ENCODE results near the gene TBC1D22A. TPM values are rescaled to one million over a fixed set of nuclear protein-coding genes. Genes with fewer than 3 reads are reported as not detected.

The TBC1D22A gene
- total RNA-seq, 2 experiments from 2014 or later: 38.5 to 41.0 TPM

GRCh38 chr22:47172771-47173534 is 410.5 kb downstream of the TBC1D22A start:
- no peak overlapping the region for H3K4me3 Mint-ChIP-seq
- H3K9me3 Mint-ChIP-seq: no peaks in the 10 kb centered on the region
- H3K27me3 Mint-ChIP-seq: no peaks in the 10 kb centered on the region
- POLR2A ChIA-PET: no interaction called here
- H3K4me1 Mint-ChIP-seq: no peaks in the 10 kb centered on the region
- no peak overlapping the region for H3K27ac Mint-ChIP-seq
- CTCF ChIA-PET: no interaction called here
- peaks cover 11% of the 10 kb centered on the region for H3K36me3 Mint-ChIP-seq (ENCODE audit: low read depth)
- DNase-seq: no peak

- CTCF ChIA-PET: no interaction called here
- H3K27ac Mint-ChIP-seq: no peak overlapping the region
- no peaks in the 10 kb centered on the region for H3K27me3 Mint-ChIP-seq
- H3K4me3 Mint-ChIP-seq: no peak overlapping the region
- no peak for DNase-seq
- POLR2A ChIA-PET: no interaction called here
- peaks cover 11% of the 10 kb centered on the region for H3K36me3 Mint-ChIP-seq (ENCODE audit: low read depth)
- no peaks in the 10 kb centered on the region for H3K4me1 Mint-ChIP-seq
- no peaks in the 10 kb centered on the region for H3K9me3 Mint-ChIP-seq
Measured at GRCh38 chr22:47173535-47174021, 411.1 kb downstream of the TBC1D22A start.

DNA sequence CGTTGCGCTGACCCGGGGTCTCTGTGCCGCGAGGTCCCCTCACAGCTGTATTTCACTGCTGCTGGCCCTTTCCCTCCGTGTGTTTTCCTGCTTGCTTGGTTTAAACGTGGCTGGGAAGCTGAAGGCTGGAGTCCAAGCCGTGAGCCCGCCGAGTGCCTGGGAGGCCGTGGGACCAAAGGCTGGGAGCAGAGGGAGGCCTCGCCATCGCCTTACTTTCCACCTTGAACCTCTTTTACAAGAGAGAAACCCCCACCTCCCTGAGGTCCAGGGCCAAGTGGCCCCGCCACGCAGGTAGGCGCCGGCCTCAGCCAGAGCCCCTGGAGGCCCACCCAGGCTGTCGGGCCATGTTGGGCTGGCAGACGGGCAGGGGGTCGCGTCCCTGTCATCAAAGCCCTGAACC is 411.6 kb downstream of the TBC1D22A start:
- Mint-ChIP-seq H3K4me3 (no peak overlapping the region), H3K9me3 (peaks cover 3% of the 10 kb centered on the region), H3K27ac (no peak overlapping the region), H3K27me3 (no peaks in the 10 kb centered on the region), H3K4me1 (no peaks in the 10 kb centered on the region), H3K36me3 (ENCODE audit: low read depth) (peaks cover 14% of the 10 kb centered on the region)
- DNase-seq: no peak
- POLR2A ChIA-PET: no interaction called here
- CTCF ChIA-PET: no interaction called here

- no peak overlapping the region for H3K4me3 Mint-ChIP-seq
- no peak for DNase-seq
- H3K9me3 Mint-ChIP-seq: peaks cover 5% of the 10 kb centered on the region
- ChIA-PET POLR2A (no interaction called here), CTCF (no interaction called here)
- no peaks in the 10 kb centered on the region for H3K4me1 Mint-ChIP-seq
- H3K27me3 Mint-ChIP-seq: no peaks in the 10 kb centered on the region
- H3K36me3 Mint-ChIP-seq (ENCODE audit: low read depth): peaks cover 14% of the 10 kb centered on the region
- H3K27ac Mint-ChIP-seq: no peak overlapping the region
Measured at GRCh38 chr22:47174671-47175112, 412.2 kb downstream of the TBC1D22A start.

DNA sequence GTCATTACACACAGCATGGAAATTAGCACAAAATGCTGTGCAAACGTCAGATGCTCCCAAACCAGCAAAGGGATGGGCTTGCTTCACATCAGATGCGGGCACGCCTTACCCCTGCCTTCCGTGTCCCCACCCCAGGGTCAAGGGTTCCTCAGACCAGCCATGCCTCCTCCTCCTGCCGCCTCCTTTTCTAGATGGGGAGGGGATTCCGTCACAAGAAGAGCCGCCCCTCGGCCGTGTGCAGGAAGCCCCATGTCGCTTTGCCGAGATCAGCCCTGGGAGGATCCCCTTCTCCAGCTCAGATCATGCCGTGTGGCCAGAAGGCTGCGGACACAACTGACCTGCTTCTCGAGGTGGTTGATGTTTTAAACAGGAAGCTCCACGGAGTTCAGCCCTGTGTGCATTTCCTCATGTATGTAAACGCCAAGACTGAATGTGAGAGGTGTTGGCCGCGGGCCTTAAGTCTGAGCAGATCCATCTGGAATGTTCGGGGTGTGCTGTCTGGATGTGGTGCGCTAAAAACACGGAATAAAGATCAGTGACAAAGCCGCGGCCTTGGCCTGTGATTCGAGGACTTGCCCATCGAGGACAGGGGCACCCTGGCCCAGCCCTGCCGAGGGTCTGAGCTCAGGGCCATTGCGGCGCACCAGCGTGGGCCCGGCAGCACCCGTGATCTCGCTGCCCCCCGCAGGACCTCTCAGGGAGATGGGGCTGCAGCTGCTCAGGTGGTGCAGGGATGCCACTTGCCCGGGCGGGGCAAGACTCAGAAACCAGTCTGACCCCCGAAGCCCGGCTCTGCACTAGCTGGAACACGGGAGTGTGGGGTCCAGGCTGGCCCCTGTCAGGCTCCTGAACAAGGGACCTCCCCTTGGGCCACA is 412.9 kb downstream of the TBC1D22A start:
- no peak for DNase-seq
- no peak overlapping the region for H3K4me3 Mint-ChIP-seq
- POLR2A ChIA-PET: no interaction called here
- CTCF ChIA-PET: no interaction called here
- peaks cover 8% of the 10 kb centered on the region for H3K9me3 Mint-ChIP-seq
- H3K27ac Mint-ChIP-seq: no peak overlapping the region
- no peaks in the 10 kb centered on the region for H3K4me1 Mint-ChIP-seq
- H3K27me3 Mint-ChIP-seq: no peaks in the 10 kb centered on the region
- peaks cover 14% of the 10 kb centered on the region for H3K36me3 Mint-ChIP-seq (ENCODE audit: low read depth)

DNA sequence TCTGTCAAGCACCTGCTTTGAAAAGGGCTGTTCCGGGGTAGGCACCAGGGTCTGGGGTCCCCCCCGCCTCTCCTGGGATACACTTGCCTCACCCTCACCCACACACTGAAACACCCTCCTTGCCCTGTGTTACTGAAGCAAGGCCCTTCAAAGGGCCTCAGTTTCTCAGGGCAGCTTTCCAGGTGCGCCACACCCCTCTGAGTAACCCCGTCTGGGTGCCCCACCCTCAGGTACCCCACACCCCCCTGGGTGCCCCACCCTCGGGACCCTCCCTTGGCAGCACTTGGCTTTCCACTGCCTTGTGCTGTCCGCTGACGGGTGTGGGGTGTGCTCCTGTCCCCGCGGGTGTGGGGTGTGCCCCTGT is 413.6 kb downstream of the TBC1D22A start:
- Mint-ChIP-seq H3K4me1 (no peaks in the 10 kb centered on the region), H3K4me3 (no peak overlapping the region), H3K27ac (no peak overlapping the region), H3K27me3 (no peaks in the 10 kb centered on the region), H3K9me3 (peaks cover 11% of the 10 kb centered on the region), H3K36me3 (ENCODE audit: low read depth) (peaks cover 14% of the 10 kb centered on the region)
- no peak for DNase-seq
- POLR2A ChIA-PET: no interaction called here
- CTCF ChIA-PET: no interaction called here

GRCh38 chr22:47176573-47177333 is 414.3 kb downstream of the TBC1D22A start:
- no peak overlapping the region for H3K4me3 Mint-ChIP-seq
- peaks cover 14% of the 10 kb centered on the region for H3K36me3 Mint-ChIP-seq (ENCODE audit: low read depth)
- H3K9me3 Mint-ChIP-seq: peaks cover 11% of the 10 kb centered on the region
- no peak for DNase-seq
- H3K4me1 Mint-ChIP-seq: no peaks in the 10 kb centered on the region
- H3K27ac Mint-ChIP-seq: no peak overlapping the region
- ChIA-PET POLR2A (no interaction called here), CTCF (no interaction called here)
- no peaks in the 10 kb centered on the region for H3K27me3 Mint-ChIP-seq

GRCh38 chr22:47177334-47177815 is 414.9 kb downstream of the TBC1D22A start:
- H3K27me3 Mint-ChIP-seq: no peaks in the 10 kb centered on the region
- DNase-seq: no peak

GRCh38 chr22:47178339-47178738 is 415.9 kb downstream of the TBC1D22A start:
- ChIA-PET POLR2A (no interaction called here), CTCF (no interaction called here)
- Mint-ChIP-seq H3K4me1 (no peaks in the 10 kb centered on the region), H3K4me3 (no peak overlapping the region), H3K27me3 (no peaks in the 10 kb centered on the region), H3K9me3 (peaks cover 14% of the 10 kb centered on the region), H3K27ac (no peak overlapping the region), H3K36me3 (ENCODE audit: low read depth) (peaks cover 14% of the 10 kb centered on the region)
- no peak for DNase-seq

More at GRCh38 chr22:47177334-47177815, 414.9 kb downstream of the TBC1D22A start:
- Mint-ChIP-seq H3K4me1 (no peaks in the 10 kb centered on the region), H3K36me3 (ENCODE audit: low read depth) (peaks cover 14% of the 10 kb centered on the region), H3K9me3 (peaks cover 14% of the 10 kb centered on the region), H3K27ac (no peak overlapping the region), H3K4me3 (no peak overlapping the region)
- ChIA-PET CTCF (no interaction called here), POLR2A (no interaction called here)

- no peaks in the 10 kb centered on the region for H3K27me3 Mint-ChIP-seq
- POLR2A ChIA-PET: no interaction called here
- H3K4me3 Mint-ChIP-seq: no peak overlapping the region
- H3K36me3 Mint-ChIP-seq (ENCODE audit: low read depth): peaks cover 5% of the 10 kb centered on the region
- CTCF ChIA-PET: no interaction called here
- H3K9me3 Mint-ChIP-seq: peaks cover 16% of the 10 kb centered on the region
- DNase-seq: no peak
- H3K27ac Mint-ChIP-seq: no peak overlapping the region
- no peaks in the 10 kb centered on the region for H3K4me1 Mint-ChIP-seq
Measured at GRCh38 chr22:47180796-47181195, 418.3 kb downstream of the TBC1D22A start.

- no peak for DNase-seq
- Mint-ChIP-seq H3K27me3 (no peaks in the 10 kb centered on the region), H3K4me3 (no peak overlapping the region)
Measured at GRCh38 chr22:47187176-47187957, 424.9 kb downstream of the TBC1D22A start.

DNA sequence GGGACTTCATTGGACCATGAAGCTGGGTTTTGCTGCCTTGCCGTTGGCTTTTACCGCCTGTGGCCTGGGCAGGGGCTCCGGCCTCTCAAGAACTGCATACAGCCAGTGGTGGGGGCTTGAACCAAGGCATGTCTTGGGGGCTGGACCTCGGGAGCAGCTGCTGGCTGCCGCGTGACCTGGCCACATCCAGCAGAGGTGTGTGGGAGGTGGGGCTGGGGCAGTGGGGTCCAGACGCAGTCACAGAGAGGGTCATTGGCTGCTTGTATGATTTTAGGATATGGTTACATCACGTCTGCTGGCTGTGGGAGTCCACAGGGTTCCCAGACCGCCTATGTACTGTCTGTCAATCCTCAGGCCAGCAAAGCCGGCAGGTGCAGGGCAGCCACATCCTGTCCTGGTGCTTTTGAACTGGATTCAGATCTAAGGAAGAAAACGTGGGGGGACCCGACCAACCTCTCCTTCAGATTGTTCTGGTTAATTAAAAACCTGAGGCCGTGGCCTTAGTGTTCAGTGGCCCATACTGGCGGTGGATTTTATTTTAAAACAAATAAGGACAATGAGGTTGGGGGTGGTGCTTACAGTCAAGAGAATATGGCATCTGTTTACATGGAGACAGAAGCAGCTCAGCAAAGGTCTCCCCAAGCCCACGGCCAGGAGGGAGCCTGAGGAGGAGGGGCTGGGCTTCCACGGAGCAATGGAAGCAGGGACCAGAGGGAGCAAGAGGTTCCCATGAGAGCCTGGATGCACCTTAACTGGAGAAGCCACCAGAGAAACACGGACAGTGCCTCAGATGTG is 426.0 kb downstream of the TBC1D22A start:
- H3K27me3 Mint-ChIP-seq: no peaks in the 10 kb centered on the region
- DNase-seq: no peak
- ChIA-PET POLR2A (no interaction called here), CTCF (no interaction called here)
- H3K36me3 Mint-ChIP-seq (ENCODE audit: low read depth): no peaks in the 10 kb centered on the region
- no peak overlapping the region for H3K4me3 Mint-ChIP-seq
- no peaks in the 10 kb centered on the region for H3K4me1 Mint-ChIP-seq
- H3K27ac Mint-ChIP-seq: no peak overlapping the region
- H3K9me3 Mint-ChIP-seq: peaks cover 3% of the 10 kb centered on the region

More at GRCh38 chr22:47187176-47187957, 424.9 kb downstream of the TBC1D22A start:
- ChIA-PET POLR2A (no interaction called here), CTCF (no interaction called here)
- Mint-ChIP-seq H3K9me3 (peaks cover 3% of the 10 kb centered on the region), H3K4me1 (no peaks in the 10 kb centered on the region), H3K27ac (no peak overlapping the region), H3K36me3 (ENCODE audit: low read depth) (no peaks in the 10 kb centered on the region)
